Activated CD4-positive, alpha-beta T cell treated with anti-CD3 and anti-CD28 coated beads, Interleukin-2, amount 50 U/mL, for 1 hour (primary cell): ENCODE measurements around the gene NEDD4L.
"Not testable (repeated sequence)": the region's sequence is repeated elsewhere in the genome, so short reads cannot be mapped to it uniquely, and the experiment has no call there.

ENCODE experiments used
- DNase-seq: peaks from one replicate; pipeline ENCODE4 v3.0.0-alpha.2; 2020

The NEDD4L gene

GRCh38 chr18:58027341-58027740 is 16.7 kb upstream of the NEDD4L start:
- no peak for DNase-seq

GRCh38 chr18:58028109-58028784 is 15.8 kb upstream of the NEDD4L start:
- no peak for DNase-seq

- DNase-seq: no peak
Measured at GRCh38 chr18:58032233-58032632, 11.8 kb upstream of the NEDD4L start.

- DNase-seq: no peak
Measured at GRCh38 chr18:58033216-58033615, 10.8 kb upstream of the NEDD4L start.

- DNase-seq: no peak
Measured at GRCh38 chr18:58034370-58034769, 9.7 kb upstream of the NEDD4L start.

GRCh38 chr18:58037163-58037562 is 6.9 kb upstream of the NEDD4L start:
- no peak for DNase-seq

GRCh38 chr18:58038063-58038462 is 6.0 kb upstream of the NEDD4L start:
- DNase-seq: no peak

GRCh38 chr18:58041633-58042032 is 2.4 kb upstream of the NEDD4L start:
- DNase-seq: no peak

GRCh38 chr18:58042826-58043490 is 1.1 kb upstream of the NEDD4L start:
- DNase-seq: no peak

- peak; percentile 37 for DNase-seq
Measured at GRCh38 chr18:58044370-58045241, 580 bp downstream of the NEDD4L start.

- peak; percentile 32 for DNase-seq
Measured at GRCh38 chr18:58045242-58046092, 1.4 kb downstream of the NEDD4L start.

GRCh38 chr18:58046093-58046793 is 2.2 kb downstream of the NEDD4L start:
- no peak for DNase-seq

GRCh38 chr18:58046794-58047555 is 2.9 kb downstream of the NEDD4L start:
- no peak for DNase-seq

GRCh38 chr18:58047556-58047882 is 3.5 kb downstream of the NEDD4L start:
- DNase-seq: no peak

GRCh38 chr18:58048081-58048642 is 4.1 kb downstream of the NEDD4L start:
- no peak for DNase-seq

- no peak for DNase-seq
Measured at GRCh38 chr18:58049000-58049688, 5.1 kb downstream of the NEDD4L start.

- DNase-seq: not testable (repeated sequence)
Measured at GRCh38 chr18:58050963-58051362, 6.9 kb downstream of the NEDD4L start.

GRCh38 chr18:58051765-58052460 is 7.9 kb downstream of the NEDD4L start:
- no peak for DNase-seq

GRCh38 chr18:58052960-58053359 is 8.9 kb downstream of the NEDD4L start:
- DNase-seq: no peak
